ENCODE measurements around the gene TBP. TPM values are rescaled to one million over a fixed set of nuclear protein-coding genes. Genes with fewer than 3 reads are reported as not detected.

TBP gene
- total and polyA plus RNA-seq, 2 of the 13 experiments (the other 11 are each of a cell fraction or from before 2014, with no cell fraction given) = 21.7 to 28.1 TPM

- TF ChIP-seq, protein P1, sequence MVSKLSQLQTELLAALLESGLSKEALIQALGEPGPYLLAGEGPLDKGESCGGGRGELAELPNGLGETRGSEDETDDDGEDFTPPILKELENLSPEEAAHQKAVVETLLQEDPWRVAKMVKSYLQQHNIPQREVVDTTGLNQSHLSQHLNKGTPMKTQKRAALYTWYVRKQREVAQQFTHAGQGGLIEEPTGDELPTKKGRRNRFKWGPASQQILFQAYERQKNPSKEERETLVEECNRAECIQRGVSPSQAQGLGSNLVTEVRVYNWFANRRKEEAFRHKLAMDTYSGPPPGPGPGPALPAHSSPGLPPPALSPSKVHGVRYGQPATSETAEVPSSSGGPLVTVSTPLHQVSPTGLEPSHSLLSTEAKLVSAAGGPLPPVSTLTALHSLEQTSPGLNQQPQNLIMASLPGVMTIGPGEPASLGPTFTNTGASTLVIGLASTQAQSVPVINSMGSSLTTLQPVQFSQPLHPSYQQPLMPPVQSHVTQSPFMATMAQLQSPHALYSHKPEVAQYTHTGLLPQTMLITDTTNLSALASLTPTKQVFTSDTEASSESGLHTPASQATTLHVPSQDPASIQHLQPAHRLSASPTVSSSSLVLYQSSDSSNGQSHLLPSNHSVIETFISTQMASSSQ (IDR thresholded peaks at IDR 0.05; ENCODE audit: low read depth) = peak; percentile 58; the same call in 1 of the 2 replicates
- TF ChIP-seq, protein P1 (CRISPR knock-in tag; IDR thresholded peaks at IDR 0.05; ENCODE audit: borderline replicate concordance) = peak; percentile 73; the same call in 1 of the 2 replicates
- TF ChIP-seq ZBTB39 (CRISPR knock-in tag; IDR thresholded peaks at IDR 0.05) (no peak), NFIB (CRISPR knock-in tag; IDR thresholded peaks at IDR 0.05; ENCODE audit: borderline replicate concordance) (peak; percentile 84; the same call in 1 of the 2 replicates), ZNF446 (CRISPR knock-in tag; IDR thresholded peaks at IDR 0.05) (peak; percentile 68; the same call in 1 of the 2 replicates), MYC (CRISPR knock-in tag; IDR thresholded peaks at IDR 0.05; ENCODE audit: borderline replicate concordance) (peak; percentile 86; the same call in 1 of the 2 replicates), WIZ (CRISPR knock-in tag; IDR thresholded peaks at IDR 0.05) (no peak), HCFC1 (IDR thresholded peaks at IDR 0.05; ENCODE audit: low read depth, low read length) (peak; percentile 94), NR1H2 (CRISPR knock-in tag; IDR thresholded peaks at IDR 0.05; ENCODE audit: borderline replicate concordance, low read depth) (0 out of 2 replicates have a peak, but pooled peaks have one; percentile 41), ZNF674 (CRISPR knock-in tag; IDR thresholded peaks at IDR 0.05; ENCODE audit: low read depth) (no peak), GATA4 (IDR thresholded peaks at IDR 0.05; ENCODE audit: borderline replicate concordance, low read depth) (no peak), GABPB1 (CRISPR knock-in tag; IDR thresholded peaks at IDR 0.05) (peak; percentile 100), RBM22 (optimal IDR thresholded peaks at IDR 0.05; ENCODE audit: low read length) (no peak), HMG20B (CRISPR knock-in tag; conservative IDR thresholded peaks at IDR 0.05) (no peak), SMYD3 (CRISPR knock-in tag; IDR thresholded peaks at IDR 0.05) (no peak), YEATS4 (CRISPR knock-in tag; IDR thresholded peaks at IDR 0.05; ENCODE audit: borderline replicate concordance) (peak; percentile 93), ZNF83 (CRISPR knock-in tag; IDR thresholded peaks at IDR 0.05; ENCODE audit: borderline replicate concordance) (peak; percentile 80; the same call in 1 of the 2 replicates), ZBTB7A (CRISPR knock-in tag; IDR thresholded peaks at IDR 0.05) (peak; percentile 81), ZNF709 (CRISPR knock-in tag; IDR thresholded peaks at IDR 0.05) (no peak; the same call in 1 of the 2 replicates), ZNF367 (CRISPR knock-in tag; IDR thresholded peaks at IDR 0.05; ENCODE audit: borderline replicate concordance) (peak; percentile 46; the same call in 1 of the 2 replicates), NR2F1 (CRISPR knock-in tag; IDR thresholded peaks at IDR 0.05) (peak; percentile 83 to 87), RNF2 (conservative IDR thresholded peaks at IDR 0.05; ENCODE audit: low read depth) (peak; percentile 16; the same call in 1 of the 2 replicates), ZNF652 (CRISPR knock-in tag; IDR thresholded peaks at IDR 0.05; ENCODE audit: borderline replicate concordance, low read depth) (peak; percentile 67; the same call in 1 of the 2 replicates), PRPF4 (IDR thresholded peaks at IDR 0.05; ENCODE audit: low read depth, low read length, poor library complexity, severe bottlenecking) (no peak)
Observed at GRCh38 chr6:170554013-170554795, at the start of gene TBP (continued).

All from HepG2 (cell line).